MM.1S (cell line): Measurements from ENCODE around the gene MAGI2.
A peak's percentile ranks its signal among the peaks of the same experiment; 100 is the strongest.

ENCODE experiments used
- DNase-seq: peaks from one replicate; pipeline ENCODE4 v3.0.0-alpha.2; 2015
- H2AFZ ChIP-seq: fragments of 300-600 bp; sonication (generic); 2 replicates; pipeline ENCODE4 v1.6.0; 2016; ENCODE audit warnings: antibody characterized with exemption, low read length
- H3F3A ChIP-seq: fragments of 300-600 bp; sonication (generic); 2 replicates; pipeline ENCODE4 v1.6.1; 2016; ENCODE audit warnings: mild to moderate bottlenecking, antibody characterized with exemption, low read length, moderate library complexity, mixed read lengths; ENCODE audit not compliant: insufficient read depth
- H3K27ac ChIP-seq: fragments of 300-600 bp; sonication (generic); 2 replicates; pipeline ENCODE4 v1.5.1; 2016; ENCODE audit warnings: mild to moderate bottlenecking, low read length
- H3K27me3 ChIP-seq: fragments of 300-600 bp; sonication (generic); replicated peaks from 2 replicates; pipeline ENCODE4 v1.6.0; 2016; ENCODE audit warnings: low read length; ENCODE audit not compliant: insufficient read depth
- H3K36me3 ChIP-seq: fragments of 300-600 bp; sonication (generic); replicated peaks from 2 replicates; pipeline ENCODE4 v1.6.1; 2016; ENCODE audit warnings: mild to moderate bottlenecking, low read length, mixed read lengths; ENCODE audit not compliant: insufficient read depth
- H3K4me1 ChIP-seq: fragments of 300-600 bp; sonication (generic); 2 replicates; pipeline ENCODE4 v1.6.1; 2016; ENCODE audit warnings: low read length, mixed read lengths
- H3K4me2 ChIP-seq: fragments of 300-600 bp; sonication (generic); 2 replicates; pipeline ENCODE4 v1.6.0; 2016; ENCODE audit warnings: low read depth, low read length
- H3K4me3 ChIP-seq: fragments of 300-600 bp; sonication (generic); 2 replicates; pipeline ENCODE4 v1.5.1; 2016; ENCODE audit warnings: low read length, mixed read lengths
- H3K79me2 ChIP-seq: fragments of 300-600 bp; sonication (generic); 2 replicates; pipeline ENCODE4 v1.6.1; 2016; ENCODE audit warnings: mixed run types, low read length, mixed read lengths
- H3K9ac ChIP-seq: fragments of 300-600 bp; sonication (generic); 2 replicates; pipeline ENCODE4 v1.6.1; 2016; ENCODE audit warnings: low read length, mixed read lengths
- H3K9me2 ChIP-seq: fragments of 300-600 bp; sonication (generic); replicated peaks from 2 replicates; pipeline ENCODE4 v1.6.1; 2016; ENCODE audit warnings: mild to moderate bottlenecking, low read length, mixed read lengths; ENCODE audit not compliant: insufficient read depth
- H3K9me3 ChIP-seq: fragments of 300-600 bp; sonication (generic); replicated peaks from 2 replicates; pipeline ENCODE4 v1.6.1; 2016; ENCODE audit warnings: mild to moderate bottlenecking, low read length, mixed read lengths; ENCODE audit not compliant: insufficient read depth
- H4K20me1 ChIP-seq: fragments of 300-600 bp; sonication (generic); 2 replicates; pipeline ENCODE4 v1.6.1; 2016; ENCODE audit warnings: mild to moderate bottlenecking, low read length, moderate library complexity, mixed read lengths; ENCODE audit not compliant: insufficient read depth
- CTCF ChIP-seq: fragments of 300-600 bp; sonication (generic); IDR thresholded peaks from 2 replicates; pipeline ENCODE4 v1.5.1; 2016; ENCODE audit warnings: antibody characterized with exemption, low read length, mixed read lengths
- EZH2 ChIP-seq: fragments of 300-600 bp; sonication (generic); optimal IDR thresholded peaks from 2 replicates; pipeline ENCODE3; 2017; ENCODE audit warnings: low read depth, mild to moderate bottlenecking, antibody characterized with exemption, low read length, mixed read lengths
- EZH2phosphoT487 ChIP-seq: fragments of 300-600 bp; sonication (generic); IDR thresholded peaks from 2 replicates; pipeline ENCODE4 v1.6.1; 2018; ENCODE audit warnings: antibody characterized with exemption, low read length

MAGI2 gene

GRCh38 chr7:79454361-79454960, 994 bp upstream of the MAGI2 start:
- DNase-seq, result no peak
- H3K4me2 ChIP-seq, result no peak overlapping the region
- H3K36me3 ChIP-seq, result no peaks in the 10 kb centered on the region
- no peaks in the 10 kb centered on the region for H3K27me3 ChIP-seq
- no peaks in the 10 kb centered on the region for H3K79me2 ChIP-seq
- H3K27ac ChIP-seq, result no peak overlapping the region
- no peaks in the 10 kb centered on the region for H3K9me3 ChIP-seq
- H2AFZ ChIP-seq, result no peak overlapping the region
- H3K9me2 ChIP-seq, result no peaks in the 10 kb centered on the region
- H3K9ac ChIP-seq, result no peak overlapping the region
- H3K4me3 ChIP-seq, result no peak overlapping the region
- TF ChIP-seq EZH2phosphoT487 (no peak), CTCF (no peak), EZH2 (no peak)
- no peaks in the 10 kb centered on the region for H3K4me1 ChIP-seq
- no peaks in the 10 kb centered on the region for H3F3A ChIP-seq
- no peaks in the 10 kb centered on the region for H4K20me1 ChIP-seq

- Histone ChIP-seq H3K4me1 (no peaks in the 10 kb centered on the region), H4K20me1 (no peaks in the 10 kb centered on the region), H3K4me2 (peak overlapping the region; percentile 56), H3K27me3 (no peaks in the 10 kb centered on the region), H3K79me2 (no peaks in the 10 kb centered on the region), H3K4me3 (peak overlapping the region; percentile 51), H3K9ac (no peak overlapping the region), H3F3A (no peaks in the 10 kb centered on the region), H3K9me2 (no peaks in the 10 kb centered on the region), H2AFZ (peak overlapping the region; percentile 70), H3K27ac (no peak overlapping the region), H3K9me3 (no peaks in the 10 kb centered on the region), H3K36me3 (no peaks in the 10 kb centered on the region)
- TF ChIP-seq CTCF (no peak), EZH2 (no peak), EZH2phosphoT487 (no peak)
- no peak for DNase-seq
Measured at GRCh38 chr7:79453266-79453557, 255 bp downstream of the MAGI2 start.

DNA sequence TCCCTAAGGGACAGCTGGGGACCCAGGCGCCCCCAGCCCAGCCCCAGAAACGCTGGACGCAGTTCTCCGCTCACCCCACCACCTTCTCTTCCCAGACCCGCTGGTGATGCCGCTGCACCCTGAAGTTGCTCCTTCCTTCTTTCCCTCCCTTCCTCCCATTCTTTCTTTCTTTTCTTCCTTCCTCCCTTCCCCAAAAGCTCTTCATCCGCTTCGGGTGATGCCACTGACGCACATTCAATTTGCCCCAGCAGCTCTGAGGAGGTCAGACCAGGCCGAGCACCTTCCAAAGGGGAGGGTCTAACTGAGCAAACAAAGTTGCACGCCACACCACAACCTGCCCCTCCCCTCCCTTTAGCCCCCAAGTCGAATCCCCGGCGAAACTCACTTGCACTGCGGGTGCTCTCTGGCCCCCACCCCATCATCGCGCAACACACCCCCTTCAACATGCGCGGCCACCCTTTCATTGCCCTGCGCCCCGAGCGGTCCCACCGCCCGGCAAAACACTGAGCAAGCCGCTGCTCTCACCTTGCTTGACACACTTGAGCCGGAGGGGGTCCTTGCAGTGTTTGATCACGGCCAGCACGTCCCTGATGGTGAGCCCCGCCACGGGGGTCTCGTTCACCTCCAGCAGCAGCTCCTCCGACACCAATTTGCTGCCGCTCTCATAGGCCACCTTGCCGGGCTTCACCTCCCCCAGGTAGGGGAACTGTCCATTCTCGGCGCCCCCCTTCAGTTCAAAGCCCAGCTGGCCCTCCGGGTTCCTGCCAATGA, 787 bp downstream of the MAGI2 start:
- Histone ChIP-seq H3K27me3 (no peaks in the 10 kb centered on the region), H3K9me2 (no peaks in the 10 kb centered on the region), H3K4me3 (peak overlapping the region; percentile 51), H4K20me1 (no peaks in the 10 kb centered on the region), H3K36me3 (no peaks in the 10 kb centered on the region), H3K4me1 (no peaks in the 10 kb centered on the region), H2AFZ (peak overlapping the region; percentile 70), H3K4me2 (peak overlapping the region; percentile 56), H3K79me2 (no peaks in the 10 kb centered on the region), H3K9ac (no peak overlapping the region; the same call in 1 of the 2 replicates), H3F3A (no peaks in the 10 kb centered on the region), H3K9me3 (no peaks in the 10 kb centered on the region), H3K27ac (no peak overlapping the region)
- no peak for DNase-seq
- TF ChIP-seq EZH2phosphoT487 (no peak), EZH2 (no peak), CTCF (no peak)
